D341Med (cell line): ENCODE data around the gene LZTS2.
"Not testable (repeated sequence)": the region's sequence is repeated elsewhere in the genome, so short reads cannot be mapped to it uniquely, and the experiment has no call there.

Experiments used
- DNase-seq: peaks from one replicate; pipeline ENCODE4 v3.0.0; 2012; ENCODE audit warnings: low spot score

The LZTS2 gene

DNA sequence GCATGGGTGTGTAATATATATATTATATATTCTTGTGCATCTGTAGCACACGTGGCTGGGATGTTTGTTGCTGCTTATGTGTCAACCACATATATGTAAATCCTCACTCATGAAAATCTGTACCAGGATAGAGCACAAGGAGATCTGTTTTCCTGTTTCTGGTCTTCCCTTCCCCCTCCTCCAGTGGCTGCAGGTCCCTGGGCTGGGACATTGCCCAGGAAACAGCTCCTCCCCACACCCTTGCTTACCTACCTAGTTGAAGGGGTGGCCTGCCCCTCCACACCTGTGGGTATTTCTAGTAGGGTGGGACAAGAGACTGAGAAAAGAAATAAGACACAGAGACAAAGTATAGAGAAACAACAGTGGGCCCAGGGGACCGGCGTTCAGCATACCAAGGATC is 33.7 kb downstream of the LZTS2 start:
- DNase-seq, result no peak

DNA sequence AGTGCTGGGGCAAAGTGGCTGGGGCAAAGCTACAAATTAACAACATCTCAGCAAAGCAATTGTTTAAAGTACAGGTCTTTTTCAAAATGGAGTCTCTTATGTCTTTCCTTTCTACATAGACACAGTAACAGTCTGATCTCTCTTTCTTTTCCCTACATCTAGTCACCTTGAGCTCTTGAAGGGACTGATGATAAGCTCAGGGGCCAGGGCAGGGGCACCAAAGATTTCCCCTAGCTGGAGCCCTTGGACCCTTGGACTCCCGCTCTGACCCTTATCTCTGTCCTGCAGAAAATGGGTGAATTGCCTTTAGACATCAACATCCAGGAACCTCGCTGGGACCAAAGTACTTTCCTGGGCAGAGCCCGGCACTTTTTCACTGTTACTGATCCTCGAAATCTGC is 34.8 kb downstream of the LZTS2 start:
- DNase-seq, result not testable (repeated sequence)

DNA sequence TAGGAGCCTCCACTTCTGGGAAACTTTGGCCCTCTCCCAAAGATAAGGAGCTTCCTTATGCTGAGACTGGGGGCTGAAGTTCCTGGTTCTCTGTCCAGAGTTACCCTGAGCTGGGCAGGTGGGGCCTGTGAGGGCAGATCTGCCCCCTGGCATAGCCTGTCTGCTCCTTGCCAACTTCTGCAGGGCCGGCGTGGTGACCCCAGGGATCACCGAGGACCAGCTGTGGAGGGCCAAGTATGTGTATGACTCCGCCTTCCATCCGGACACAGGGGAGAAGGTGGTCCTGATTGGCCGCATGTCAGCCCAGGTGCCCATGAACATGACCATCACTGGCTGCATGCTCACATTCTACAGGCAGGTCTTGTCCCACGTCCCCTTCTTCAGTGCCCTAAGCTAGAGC is 35.7 kb downstream of the LZTS2 start:
- no peak for DNase-seq

DNA sequence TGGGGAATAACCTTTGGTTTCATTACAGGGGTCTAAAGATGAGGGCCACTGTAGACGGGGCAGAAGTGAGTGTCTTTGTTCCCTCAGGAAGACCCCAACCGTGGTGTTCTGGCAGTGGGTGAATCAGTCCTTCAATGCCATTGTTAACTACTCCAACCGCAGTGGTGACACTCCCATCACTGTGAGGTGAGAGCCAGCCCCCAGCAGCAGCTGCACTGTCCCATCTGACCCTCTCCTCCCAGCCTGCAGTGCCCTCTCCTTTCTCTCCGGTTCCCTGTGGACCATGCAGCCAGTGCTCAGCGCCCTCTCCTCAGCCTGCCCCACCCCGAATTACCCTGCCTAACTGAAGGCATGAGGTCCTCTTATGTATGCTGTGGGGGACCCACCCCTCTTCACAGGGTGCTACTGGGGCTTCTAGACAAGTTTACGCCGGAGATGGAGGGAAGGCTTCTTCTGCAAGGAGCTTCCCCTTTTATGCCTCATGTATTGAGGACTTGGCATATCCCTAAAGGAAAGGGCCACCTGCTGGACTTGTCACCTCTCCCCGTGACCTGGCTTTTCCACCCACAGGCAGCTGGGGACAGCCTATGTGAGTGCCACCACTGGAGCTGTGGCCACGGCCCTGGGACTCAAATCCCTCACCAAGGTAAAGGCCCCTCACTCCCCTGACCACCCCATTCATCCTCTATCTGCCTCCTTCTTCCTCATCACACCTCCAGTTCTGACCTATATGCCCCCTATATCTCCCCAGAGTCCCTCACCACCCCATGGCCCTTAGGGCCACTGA is 36.5 kb downstream of the LZTS2 start:
- DNase-seq, result no peak

DNA sequence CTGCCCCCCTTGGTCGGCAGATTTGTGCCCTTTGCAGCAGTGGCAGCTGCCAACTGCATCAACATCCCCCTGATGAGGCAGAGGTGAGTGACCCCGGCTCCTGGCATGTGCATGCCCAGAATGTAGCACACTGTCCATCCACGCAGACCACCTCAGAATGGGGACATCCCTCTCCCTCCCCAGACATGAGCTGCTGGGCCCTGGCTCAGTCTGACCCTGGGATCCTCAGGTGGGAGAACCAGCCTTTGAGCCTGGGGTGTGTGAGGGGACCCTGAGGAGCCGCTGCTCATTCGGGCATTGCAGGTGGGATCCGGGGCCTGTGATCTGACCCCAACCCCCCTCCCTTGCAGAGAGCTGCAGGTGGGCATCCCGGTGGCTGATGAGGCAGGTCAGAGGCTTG is 37.1 kb downstream of the LZTS2 start:
- DNase-seq, result no peak

DNA sequence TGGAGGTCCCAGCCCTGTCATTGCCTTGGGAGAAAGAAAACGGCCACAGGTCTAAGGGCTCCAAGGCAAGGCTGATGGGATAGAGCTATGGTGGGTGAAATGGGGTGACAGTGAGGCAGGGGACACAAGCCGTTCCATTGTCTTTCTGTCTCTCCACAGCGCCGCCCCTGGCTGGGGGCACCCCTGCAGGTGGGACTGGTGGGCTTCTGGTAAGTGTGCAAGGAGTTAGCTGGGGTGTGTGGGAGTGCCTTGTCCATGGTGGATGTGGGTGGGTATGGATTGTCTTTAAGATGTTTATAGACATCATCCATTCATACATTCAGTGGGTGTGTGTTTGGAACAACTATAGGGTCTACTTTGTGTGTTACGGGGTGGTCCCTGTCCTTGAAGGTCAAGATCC is 38.9 kb downstream of the LZTS2 start:
- DNase-seq, result no peak

DNA sequence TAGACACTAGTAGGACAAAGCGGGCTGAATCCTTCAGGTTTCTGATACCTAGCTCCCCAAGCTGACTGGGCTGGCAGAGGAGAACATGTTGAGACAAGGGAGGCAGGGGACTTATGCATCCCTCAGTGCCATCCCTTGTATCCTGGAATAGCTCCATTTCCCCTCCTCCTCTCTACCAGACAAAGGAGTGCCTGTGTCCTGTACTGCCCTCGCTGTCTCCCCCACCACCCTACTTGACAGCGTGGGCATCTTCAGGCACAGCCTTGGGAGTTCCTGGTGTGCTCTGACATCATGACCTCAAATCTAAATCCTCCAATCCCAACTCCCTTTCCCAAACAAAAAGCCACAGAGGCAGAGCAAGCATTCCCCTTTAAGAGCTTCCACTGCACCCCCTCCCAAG is 40.5 kb downstream of the LZTS2 start:
- no peak for DNase-seq

DNA sequence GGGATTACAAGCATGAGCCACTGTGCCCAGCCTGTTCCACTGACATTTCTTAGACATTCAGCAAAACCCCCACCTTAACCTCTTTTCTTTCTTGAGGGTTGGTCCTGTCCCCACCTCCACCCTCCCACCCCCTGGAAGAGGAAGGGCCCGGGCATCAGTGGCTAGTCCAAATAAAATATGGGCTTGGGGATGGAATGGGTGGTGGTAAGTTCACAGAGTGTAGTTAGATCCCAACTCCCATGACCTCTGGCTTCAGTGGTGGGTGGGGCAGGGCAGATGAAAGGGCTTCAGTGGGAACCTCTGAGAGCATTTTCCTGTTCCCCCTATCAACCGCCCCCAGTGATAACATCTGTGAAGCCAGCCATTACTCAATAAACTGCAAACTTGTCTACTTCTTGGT is 41.2 kb downstream of the LZTS2 start:
- no peak for DNase-seq

DNA sequence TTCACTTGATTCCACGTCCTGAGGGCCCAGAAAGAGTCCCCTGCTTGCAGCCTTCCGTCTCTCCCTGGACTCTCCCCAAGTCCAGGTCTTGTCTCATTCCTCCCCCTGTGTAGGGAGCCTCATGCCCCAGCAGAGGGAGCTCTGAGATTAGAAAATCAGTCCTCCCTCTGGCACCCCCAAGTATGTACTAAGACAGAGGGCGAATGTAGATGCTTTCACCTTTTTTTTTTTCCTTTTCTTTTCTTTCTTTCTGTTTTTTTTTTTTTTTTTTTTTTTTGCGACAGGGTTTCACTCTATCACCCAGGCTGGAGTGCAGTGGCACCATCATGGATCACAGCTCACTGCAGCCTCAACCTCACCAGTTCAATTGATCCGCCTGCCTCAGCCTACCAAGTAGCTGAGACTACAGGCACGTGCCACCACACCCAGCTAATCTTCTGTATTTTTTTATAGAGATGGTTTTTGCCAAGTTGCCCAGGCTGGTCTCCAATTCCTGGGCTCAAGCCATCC is 41.7 kb downstream of the LZTS2 start:
- DNase-seq, result peak; percentile 69

DNA sequence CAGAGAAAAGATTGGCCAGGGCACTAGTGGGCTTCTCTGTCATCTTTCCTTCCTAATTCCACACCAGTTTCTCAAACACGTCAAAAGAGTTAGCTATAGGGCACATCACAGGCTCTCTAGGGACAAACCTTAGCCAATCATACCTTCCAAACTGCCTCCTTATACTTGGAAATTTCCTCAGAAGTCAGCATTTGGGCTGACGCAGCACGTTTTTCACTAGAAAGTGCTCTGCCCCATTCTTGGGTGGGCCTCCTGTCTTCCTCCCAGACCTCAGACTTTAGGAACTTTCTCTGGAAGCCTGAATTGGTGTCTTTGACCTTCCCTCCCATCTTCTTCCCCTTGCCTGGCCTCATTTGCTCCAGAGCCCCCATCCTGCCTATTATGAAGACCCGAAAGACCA is 42.5 kb downstream of the LZTS2 start:
- no peak for DNase-seq

DNA sequence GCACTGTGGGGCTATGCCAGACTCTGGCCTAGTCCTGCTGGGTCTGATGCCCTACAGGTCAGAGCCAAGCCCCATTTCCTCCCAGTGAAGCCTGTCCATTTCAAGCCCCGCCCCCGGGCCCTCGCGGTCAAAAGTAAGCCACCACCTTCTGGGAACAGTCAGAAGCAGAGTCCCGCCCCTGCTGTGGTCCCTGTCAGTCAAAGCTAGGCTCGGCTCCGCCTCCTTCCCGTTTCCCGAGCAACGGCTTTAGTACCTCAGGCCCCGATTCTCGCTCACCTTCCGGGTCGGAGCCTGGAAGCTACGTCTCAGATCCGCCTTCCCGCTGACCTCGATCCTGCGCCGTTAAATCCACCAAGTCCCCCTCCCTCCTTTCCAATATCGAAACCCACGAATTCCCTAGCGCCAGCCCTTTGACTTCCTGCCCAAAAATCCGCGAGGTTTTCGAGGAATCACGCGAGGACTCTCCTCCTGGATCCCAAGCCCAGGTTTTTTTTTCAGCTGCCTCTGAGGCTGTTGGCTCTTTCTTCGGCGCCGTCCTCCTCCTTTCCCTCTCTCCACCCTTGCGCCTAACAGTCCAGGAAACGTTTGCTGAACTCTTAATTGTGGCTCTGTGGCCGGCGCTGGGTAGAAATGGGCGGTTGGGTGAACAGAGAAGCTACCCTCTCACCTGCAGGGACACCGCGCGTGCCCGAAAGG is 43.2 kb downstream of the LZTS2 start:
- peak; percentile 82 for DNase-seq

DNA sequence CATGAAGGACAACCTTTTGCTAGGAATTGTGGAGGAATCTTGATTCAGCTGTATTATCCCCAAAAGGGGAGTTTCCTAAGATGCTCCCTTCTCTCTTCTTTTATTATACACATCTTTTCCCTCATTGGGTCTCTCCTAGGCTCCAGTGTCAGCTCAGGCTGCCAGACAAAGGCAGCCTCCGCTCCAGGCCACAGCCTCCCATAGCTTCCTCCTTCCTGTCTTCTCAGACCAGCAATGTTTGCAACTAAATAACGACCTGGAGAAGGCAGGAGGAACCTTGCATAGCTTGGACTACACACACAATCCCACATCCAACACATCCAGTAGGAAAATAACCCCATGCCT is 43.7 kb downstream of the LZTS2 start:
- no peak for DNase-seq

DNA sequence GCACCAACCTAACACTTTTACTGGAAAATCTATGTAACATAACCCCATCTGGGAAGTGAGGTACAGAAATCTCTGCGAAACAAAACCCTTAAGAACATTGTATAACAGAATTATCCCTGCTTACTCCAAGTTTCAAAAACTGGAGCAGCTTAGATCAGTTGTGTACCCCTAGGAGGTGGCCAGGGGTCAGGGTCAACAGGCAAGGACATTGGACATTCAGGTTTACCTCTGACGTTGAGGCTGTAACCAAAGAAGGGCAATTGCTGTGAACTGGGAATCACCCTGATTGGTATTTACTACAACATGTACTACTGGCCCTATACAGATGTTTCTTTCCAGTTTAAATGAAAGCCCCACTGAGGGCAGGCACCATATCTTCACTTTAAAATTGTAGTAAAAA is 44.5 kb downstream of the LZTS2 start:
- no peak for DNase-seq

DNA sequence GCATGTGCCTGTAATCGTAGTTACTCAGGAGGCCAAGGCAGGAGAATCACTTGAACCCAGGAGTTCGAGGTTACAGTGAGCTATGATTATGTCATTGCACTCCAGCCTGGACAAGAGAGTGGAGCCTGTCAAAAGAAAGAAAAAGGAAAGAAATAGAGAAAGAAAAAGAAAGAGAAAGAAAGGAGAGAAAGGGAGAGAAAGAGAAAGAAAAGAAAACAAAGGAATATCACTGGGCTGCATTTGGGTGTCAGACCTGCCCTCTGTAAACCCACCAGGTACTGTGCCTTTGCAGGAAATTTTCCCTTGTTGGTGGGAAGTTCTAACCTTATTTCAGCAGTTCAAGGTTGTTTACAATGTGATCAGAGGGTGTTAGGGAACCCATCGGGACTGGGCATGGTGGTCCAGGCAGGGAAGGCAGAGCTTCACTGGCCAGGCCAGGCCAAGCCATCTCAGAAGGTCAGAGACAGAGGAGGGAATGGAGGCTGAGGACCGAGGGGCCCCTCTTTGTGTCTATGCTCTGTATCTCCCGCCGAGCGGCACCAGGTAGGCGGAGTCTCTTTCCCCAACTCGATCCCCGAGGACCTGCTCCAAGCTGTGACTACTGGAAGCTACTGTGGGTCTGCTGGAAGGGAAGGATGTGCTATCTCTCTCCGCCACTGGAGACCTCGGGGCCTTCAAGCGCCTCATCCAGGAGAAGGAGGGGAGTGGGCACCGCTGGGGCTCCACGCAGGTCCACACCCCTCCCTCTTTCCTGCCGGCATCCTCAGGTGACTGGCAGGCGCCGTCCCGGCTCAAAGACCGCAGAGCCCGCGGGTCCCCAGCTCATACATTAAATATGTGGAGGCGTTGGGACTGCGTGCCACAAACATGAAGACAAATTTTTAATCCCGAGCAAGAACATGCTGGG is 47.0 kb downstream of the LZTS2 start:
- no peak for DNase-seq

DNA sequence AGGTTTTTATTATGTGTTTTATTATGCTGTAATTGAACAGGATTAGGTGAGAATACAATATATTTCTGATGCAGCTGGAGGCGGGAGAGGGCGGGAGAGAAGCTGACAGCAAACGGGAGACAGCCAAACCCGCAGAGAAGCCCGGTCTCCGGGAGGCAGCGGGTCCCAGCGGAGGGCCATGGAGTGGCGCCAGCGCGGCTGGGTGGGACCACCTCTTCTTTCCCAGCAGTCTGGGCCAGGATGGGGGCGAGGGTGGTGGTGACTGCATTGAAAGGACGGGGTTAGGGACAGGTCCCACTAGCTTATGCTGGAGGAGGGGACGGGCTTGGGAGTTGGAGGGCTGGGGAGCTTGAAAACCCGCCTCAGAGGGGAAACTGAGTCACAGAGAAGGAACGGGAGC is 47.7 kb downstream of the LZTS2 start:
- DNase-seq, result no peak

DNA sequence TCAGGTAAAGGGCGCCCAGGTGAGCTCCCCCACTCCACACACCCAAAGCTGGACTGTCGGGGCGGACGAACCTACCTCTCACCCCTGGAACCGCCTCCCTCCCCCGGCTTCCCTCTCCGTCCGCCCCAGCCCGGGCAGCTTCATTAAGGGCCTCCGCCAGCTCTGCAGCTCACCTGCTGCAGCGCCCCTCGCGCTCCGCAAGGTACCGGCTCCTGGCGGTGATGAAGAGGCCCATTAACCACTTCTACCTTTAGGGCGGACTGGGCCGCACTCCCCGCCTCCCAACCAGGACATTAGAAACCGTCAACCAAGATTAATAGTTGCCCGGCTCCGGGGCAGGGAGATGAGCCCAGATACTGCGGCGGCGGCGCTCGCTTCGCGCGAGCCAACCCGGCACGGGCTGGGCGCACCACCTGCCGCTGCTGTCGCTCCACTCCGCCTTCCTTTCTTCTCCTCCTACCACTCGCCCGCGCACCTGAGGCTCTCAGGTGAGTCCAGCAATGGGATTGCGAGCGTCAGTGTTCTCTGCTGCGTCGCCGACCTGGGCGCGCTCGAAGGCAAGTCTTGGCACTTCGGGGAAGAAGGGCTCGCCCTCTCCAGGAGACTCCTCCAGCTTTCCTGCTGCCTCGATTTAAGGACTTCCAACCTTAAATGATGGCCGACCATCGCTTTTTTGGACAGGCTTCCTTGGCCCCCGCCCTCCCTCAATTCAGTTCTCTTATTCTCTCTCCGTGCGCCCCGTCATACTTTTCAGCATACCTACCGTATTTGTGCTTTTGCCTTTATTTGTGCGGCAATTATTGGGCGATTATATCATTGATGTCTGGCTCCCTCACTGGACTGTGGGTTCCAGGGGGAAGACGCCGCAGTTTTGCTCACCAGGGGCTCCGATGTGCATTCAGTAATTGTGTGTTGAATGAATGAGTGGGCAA is 48.6 kb downstream of the LZTS2 start:
- no peak for DNase-seq

DNA sequence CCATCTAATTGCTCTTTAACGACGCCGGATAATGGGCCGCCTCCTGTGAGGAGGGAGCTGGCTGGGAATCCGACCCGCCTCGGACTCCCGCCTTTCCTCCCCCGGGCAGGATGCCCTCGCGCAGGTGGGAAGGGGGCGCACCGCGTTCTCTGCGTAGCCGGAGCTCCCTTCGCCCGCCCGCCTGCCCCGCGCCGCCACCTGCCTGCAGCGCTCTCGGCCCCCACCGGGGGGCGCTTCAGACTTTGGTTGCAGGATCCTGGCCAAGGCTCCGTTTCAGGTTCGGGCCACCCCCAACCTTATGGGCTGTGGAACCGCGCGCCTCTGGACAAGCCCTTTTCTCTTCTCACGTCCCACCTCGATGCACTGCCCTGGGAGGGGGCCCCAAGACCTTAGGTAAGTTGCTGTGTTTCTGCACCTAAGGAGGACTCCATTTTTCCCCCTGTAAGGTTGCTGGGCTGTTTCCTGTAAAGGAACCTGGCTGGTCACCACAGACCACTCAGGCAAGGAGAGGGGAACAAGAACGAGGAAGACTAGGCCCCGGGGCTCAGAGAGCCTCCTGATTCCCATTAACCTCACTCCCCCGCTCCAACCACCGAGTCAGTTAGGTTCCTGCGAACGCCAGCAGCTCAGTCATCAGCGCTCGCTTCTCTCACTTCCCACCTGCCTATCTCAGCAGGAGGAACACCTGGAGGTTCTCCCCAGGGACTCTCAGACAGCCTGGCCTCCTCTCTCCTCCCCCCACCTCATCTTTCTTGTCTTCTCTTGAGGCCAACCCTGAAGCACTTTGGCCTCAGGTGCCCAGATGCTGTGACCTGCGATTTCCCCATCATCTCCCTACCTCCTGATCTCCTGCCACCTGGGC is 50.8 kb downstream of the LZTS2 start:
- peak; percentile 85 for DNase-seq

DNA sequence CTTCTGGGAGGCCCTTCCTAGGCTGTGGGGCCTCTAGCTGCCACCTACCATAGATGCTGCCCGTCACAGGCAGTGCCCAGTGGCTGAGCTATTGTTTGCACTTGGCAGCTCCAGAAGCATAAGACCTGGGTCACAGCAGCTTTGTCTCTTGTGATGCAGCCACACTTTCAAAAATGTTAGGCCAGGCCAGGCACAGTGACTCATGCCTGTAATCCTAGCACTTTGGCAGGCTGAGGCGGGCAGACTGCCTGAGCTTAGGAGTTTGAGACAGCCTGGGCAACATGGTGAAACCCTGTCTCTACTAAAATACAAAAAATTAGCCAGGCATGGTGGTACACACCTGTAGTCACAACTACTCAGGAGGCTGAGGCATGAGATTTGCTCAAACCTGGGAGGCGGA is 52.7 kb downstream of the LZTS2 start:
- no peak for DNase-seq

DNA sequence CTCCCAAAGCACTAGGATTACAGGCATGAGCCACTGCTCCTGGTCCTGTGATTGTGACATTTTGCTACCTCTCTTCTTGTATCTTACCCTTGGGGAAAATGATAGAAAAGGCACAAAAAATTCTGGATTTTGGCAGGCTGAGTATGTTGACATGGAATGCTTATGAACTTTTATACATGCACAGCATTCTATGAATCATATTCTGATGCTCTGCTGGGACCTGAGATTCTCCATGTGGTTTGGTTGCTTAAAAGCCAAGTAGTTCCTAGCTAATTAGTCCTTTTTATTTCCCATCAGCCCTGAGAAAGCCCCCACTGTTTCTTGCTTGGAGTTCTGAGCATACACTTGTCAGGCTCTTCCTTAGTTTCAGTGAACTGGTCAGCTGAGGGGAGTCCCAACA is 53.9 kb downstream of the LZTS2 start:
- no peak for DNase-seq

DNA sequence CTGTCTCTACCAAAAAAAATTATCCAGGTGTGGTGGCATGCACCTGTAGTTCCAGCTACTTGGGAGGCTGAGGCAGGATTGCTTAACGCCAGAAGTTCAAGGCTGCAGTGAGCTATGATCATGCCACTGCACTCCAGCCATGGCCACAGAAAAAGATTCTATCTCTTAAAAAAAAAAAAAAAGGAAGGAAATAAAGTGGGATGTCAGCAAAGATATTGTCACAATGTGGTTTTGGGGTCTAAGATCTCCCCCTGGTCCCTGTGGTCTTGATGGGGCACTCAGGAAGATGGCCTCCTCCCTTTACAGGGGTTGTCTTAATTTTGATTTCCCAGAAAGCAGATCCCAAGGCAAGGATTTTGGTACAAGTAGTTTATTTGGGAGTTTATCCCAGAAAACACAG is 54.7 kb downstream of the LZTS2 start:
- DNase-seq, result no peak

DNA sequence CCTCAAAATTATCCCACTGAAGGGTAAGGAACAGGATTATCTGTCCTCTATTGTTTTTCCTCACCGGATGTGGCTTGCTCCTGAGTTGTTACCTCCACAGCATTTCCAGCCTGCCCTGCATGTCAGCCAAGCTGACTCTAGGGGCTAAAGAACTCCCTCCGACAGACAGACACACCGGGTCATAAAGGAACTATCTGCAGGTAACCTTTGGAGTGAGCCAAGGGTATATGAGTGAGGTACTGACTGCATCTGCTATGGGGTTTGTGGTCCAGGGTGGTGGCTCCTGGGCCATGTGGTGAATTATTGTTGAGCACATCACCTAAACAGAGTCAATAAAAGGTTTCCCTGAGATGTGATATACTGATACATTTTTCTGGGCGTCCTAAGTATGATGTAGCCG is 55.3 kb downstream of the LZTS2 start:
- DNase-seq, result no peak
